ENCODE measurements around the gene WDPCP. TPM values are rescaled to one million over a fixed set of nuclear protein-coding genes. Genes with fewer than 3 reads are reported as not detected.

WDPCP gene
- total and polyA plus RNA-seq, 2 of the 13 experiments (the other 11 are each of a cell fraction or from before 2014, with no cell fraction given) = 2.9 to 5.2 TPM

DNA sequence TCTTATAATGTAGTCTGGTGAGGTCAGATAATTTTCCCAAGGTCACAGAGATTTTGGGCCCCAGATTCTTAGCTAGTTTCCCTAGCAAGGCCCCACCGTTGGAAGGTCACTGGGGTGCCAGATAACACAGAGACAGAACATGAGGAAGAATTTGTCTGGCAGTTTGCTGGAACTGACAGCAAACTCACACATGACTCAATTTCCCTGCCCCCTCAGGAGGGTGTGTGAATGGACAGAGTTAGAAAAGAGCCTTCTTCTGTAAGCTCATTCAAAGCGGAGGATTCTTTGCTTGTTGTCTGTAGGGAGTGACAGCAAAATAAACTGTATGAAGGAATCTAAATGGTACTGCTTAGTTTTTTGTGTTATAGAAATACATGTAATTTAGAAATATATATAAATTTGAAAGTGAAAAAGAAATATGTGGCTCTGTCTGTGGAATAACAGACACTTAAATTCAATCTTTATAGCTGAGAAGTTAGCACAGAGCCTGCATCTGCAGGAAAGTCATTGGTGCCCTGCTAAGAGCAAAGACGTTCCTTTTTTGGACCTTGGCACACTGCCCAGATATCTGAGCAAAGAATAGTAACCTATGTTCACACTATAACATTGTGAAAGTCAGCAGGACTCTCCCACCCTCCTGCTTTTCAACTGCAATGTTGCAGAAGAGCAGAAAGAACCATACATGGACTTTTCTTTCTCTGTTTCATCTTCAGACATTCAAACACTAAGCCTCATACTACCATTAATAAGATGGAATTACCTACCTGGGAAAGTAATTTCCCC is 2.5 kb upstream of the WDPCP start:
- ATAC-seq (peak; percentile 11; the same call in 2 of the 3 replicates), FAIRE-seq (peak; percentile 12), DNase-seq (ENCODE audit: low spot score) (peak; percentile 89)
- Histone ChIP-seq H3K9ac (ENCODE audit: insufficient read depth, low read depth, low read length) (no peak overlapping the region; the same call in 1 of the 2 replicates), H3K4me1 (ENCODE audit: insufficient read depth, low read length) (peaks cover 63% of the 10 kb centered on the region), H3K79me2 (ENCODE audit: insufficient read depth, low read length) (peaks cover 65% of the 10 kb centered on the region), H3K9me3 (ENCODE audit: low read length) (no peaks in the 10 kb centered on the region), H3K4me2 (ENCODE audit: low read depth, low read length) (peak overlapping the region; percentile 88), H3K4me3 (replicated peaks in 1 of 3; ENCODE audit: insufficient read depth in 1 of 3, low read depth in 2 of 3, low read length in 3 of 3) (peak overlapping the region in 2 of 3 experiments; percentile 94; a peak in 3 of 6 replicates), H3K27ac (ENCODE audit: extremely low read length, insufficient read depth, low read length) (peak overlapping the region; percentile 79), H3K27me3 (ENCODE audit: control insufficient read depth in 1 of 2, insufficient read depth in 2 of 2, low read length in 2 of 2) (no peaks in the 10 kb centered on the region; a peak in 1 of 5 replicates), H2AFZ (ENCODE audit: low read length) (no peak overlapping the region), H3K36me3 (replicated peaks in 1 of 2; ENCODE audit: control insufficient read depth in 1 of 2, insufficient read depth in 2 of 2, low read length in 2 of 2) (peaks cover 2 to 21% of the 10 kb centered on the region in 2 experiments; a peak in 3 of 5 replicates), H4K20me1 (ENCODE audit: insufficient read depth, low read length) (peaks cover 13% of the 10 kb centered on the region)
- POLR2A ChIA-PET = interaction anchor here (1.4 kb wide), 1 partner anchor 9 kb away, joined by 4 read pairs; no protein-coding TSS in a partner anchor
- 25% methylated on average over 3 of the region's 3 CpGs for WGBS (ENCODE audit: low lambda C conversion rate)
- no TSS peak for BruUV-seq (replicated peaks)
- CTCF ChIA-PET (ENCODE audit: low intra/inter-chr PET ratio, low total read pairs) = no interaction called here
- in situ Hi-C loops (cut with HindIII; ENCODE audit: extremely low pct_ligation_motif_present, low pct_unique_long_range_greater_than_20kb) (loop anchor here (10.0 kb wide), 1 partner anchor 284 kb away; no protein-coding TSS in a partner anchor), intact Hi-C loops (cut with micrococcal nuclease; ENCODE audit: unreplicated experiment) (no loop called here)
- peak; percentile 23; the same call in 1 of the 2 replicates for TF ChIP-seq GATAD2A (CRISPR knock-in tag; IDR thresholded peaks at IDR 0.05)
- TF ChIP-seq, protein P1, sequence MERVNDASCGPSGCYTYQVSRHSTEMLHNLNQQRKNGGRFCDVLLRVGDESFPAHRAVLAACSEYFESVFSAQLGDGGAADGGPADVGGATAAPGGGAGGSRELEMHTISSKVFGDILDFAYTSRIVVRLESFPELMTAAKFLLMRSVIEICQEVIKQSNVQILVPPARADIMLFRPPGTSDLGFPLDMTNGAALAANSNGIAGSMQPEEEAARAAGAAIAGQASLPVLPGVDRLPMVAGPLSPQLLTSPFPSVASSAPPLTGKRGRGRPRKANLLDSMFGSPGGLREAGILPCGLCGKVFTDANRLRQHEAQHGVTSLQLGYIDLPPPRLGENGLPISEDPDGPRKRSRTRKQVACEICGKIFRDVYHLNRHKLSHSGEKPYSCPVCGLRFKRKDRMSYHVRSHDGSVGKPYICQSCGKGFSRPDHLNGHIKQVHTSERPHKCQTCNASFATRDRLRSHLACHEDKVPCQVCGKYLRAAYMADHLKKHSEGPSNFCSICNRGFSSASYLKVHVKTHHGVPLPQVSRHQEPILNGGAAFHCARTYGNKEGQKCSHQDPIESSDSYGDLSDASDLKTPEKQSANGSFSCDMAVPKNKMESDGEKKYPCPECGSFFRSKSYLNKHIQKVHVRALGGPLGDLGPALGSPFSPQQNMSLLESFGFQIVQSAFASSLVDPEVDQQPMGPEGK (CRISPR knock-in tag; IDR thresholded peaks at IDR 0.05) = no peak
- TF ChIP-seq SOX13 (IDR thresholded peaks at IDR 0.05) = no peak
- peak in 1 of 2 experiments; percentile 54; a peak in 1 of 4 replicates for TF ChIP-seq SOX13 (CRISPR knock-in tag; conservative IDR thresholded peaks at IDR 0.05 in 1 of 2, IDR thresholded peaks at IDR 0.05 in 1 of 2)
- no peak for TF ChIP-seq TOE1 (CRISPR knock-in tag; IDR thresholded peaks at IDR 0.05)
- TF ChIP-seq, protein P2, sequence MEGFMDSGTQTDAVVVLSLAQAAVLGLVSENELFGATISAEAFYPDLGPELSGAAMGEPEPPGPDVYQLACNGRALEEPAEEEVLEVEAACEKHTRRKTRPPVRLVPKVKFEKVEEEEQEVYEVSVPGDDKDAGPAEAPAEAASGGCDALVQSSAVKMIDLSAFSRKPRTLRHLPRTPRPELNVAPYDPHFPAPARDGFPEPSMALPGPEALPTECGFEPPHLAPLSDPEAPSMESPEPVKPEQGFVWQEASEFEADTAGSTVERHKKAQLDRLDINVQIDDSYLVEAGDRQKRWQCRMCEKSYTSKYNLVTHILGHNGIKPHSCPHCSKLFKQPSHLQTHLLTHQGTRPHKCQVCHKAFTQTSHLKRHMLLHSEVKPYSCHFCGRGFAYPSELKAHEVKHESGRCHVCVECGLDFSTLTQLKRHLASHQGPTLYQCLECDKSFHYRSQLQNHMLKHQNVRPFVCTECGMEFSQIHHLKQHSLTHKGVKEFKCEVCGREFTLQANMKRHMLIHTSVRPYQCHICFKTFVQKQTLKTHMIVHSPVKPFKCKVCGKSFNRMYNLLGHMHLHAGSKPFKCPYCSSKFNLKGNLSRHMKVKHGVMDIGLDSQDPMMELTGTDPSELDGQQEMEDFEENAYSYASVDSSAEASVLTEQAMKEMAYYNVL (CRISPR knock-in tag; IDR thresholded peaks at IDR 0.05; ENCODE audit: borderline replicate concordance) = no peak
- TF ChIP-seq ATRX (CRISPR knock-in tag; IDR thresholded peaks at IDR 0.05; ENCODE audit: borderline replicate concordance) = no peak
- TF ChIP-seq, protein P3, sequence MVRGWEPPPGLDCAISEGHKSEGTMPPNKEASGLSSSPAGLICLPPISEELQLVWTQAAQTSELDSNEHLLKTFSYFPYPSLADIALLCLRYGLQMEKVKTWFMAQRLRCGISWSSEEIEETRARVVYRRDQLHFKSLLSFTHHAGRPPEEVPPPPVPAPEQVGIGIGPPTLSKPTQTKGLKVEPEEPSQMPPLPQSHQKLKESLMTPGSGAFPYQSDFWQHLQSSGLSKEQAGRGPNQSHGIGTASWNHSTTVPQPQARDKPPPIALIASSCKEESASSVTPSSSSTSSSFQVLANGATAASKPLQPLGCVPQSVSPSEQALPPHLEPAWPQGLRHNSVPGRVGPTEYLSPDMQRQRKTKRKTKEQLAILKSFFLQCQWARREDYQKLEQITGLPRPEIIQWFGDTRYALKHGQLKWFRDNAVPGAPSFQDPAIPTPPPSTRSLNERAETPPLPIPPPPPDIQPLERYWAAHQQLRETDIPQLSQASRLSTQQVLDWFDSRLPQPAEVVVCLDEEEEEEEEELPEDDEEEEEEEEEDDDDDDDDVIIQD (CRISPR knock-in tag; IDR thresholded peaks at IDR 0.05; ENCODE audit: low read depth) = peak; percentile 43; the same call in 1 of the 2 replicates
- TF ChIP-seq ZNF264 (CRISPR knock-in tag; IDR thresholded peaks at IDR 0.05) = no peak
- TF ChIP-seq MZF1 (CRISPR knock-in tag; IDR thresholded peaks at IDR 0.05; ENCODE audit: borderline replicate concordance) = no peak
- TF ChIP-seq SOX5 (CRISPR knock-in tag; IDR thresholded peaks at IDR 0.05; ENCODE audit: borderline replicate concordance) = peak; percentile 29; the same call in 1 of the 2 replicates
- TF ChIP-seq ZBTB7B (CRISPR knock-in tag; IDR thresholded peaks at IDR 0.05) = no peak
- TF ChIP-seq RORA (CRISPR knock-in tag; IDR thresholded peaks at IDR 0.05) = no peak
- no peak for TF ChIP-seq ZNF33B (CRISPR knock-in tag; IDR thresholded peaks at IDR 0.05)
- TF ChIP-seq, protein P4, sequence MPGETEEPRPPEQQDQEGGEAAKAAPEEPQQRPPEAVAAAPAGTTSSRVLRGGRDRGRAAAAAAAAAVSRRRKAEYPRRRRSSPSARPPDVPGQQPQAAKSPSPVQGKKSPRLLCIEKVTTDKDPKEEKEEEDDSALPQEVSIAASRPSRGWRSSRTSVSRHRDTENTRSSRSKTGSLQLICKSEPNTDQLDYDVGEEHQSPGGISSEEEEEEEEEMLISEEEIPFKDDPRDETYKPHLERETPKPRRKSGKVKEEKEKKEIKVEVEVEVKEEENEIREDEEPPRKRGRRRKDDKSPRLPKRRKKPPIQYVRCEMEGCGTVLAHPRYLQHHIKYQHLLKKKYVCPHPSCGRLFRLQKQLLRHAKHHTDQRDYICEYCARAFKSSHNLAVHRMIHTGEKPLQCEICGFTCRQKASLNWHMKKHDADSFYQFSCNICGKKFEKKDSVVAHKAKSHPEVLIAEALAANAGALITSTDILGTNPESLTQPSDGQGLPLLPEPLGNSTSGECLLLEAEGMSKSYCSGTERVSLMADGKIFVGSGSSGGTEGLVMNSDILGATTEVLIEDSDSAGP (CRISPR knock-in tag; IDR thresholded peaks at IDR 0.05; ENCODE audit: borderline replicate concordance) = no peak
- no peak for TF ChIP-seq NR3C1 (CRISPR knock-in tag; IDR thresholded peaks at IDR 0.05)

Data from HepG2 (cell line).